GM12875 (cell line): Measurements from ENCODE around the gene CXCL12.

Experiments
- H3K4me3 ChIP-seq: one replicate; pipeline ENCODE4 v1.5.1; 2011; ENCODE audit warnings: low read depth, low read length, control low read depth
- CTCF ChIP-seq: IDR thresholded peaks from 2 replicates; pipeline ENCODE4 v1.5.1; 2011; ENCODE audit warnings: low read depth, mild to moderate bottlenecking, control low read depth, inconsistent platforms, low read length, moderate library complexity, borderline replicate concordance; ENCODE audit not compliant: insufficient read depth

Gene CXCL12

GRCh38 chr10:44370731-44371248, 14.1 kb downstream of the CXCL12 start:
- no peak overlapping the region for H3K4me3 ChIP-seq
- TF ChIP-seq CTCF: no peak

GRCh38 chr10:44369854-44370253, 15.0 kb downstream of the CXCL12 start:
- no peak for TF ChIP-seq CTCF

GRCh38 chr10:44369296-44369695, 15.6 kb downstream of the CXCL12 start:
- H3K4me3 ChIP-seq: no peak overlapping the region
- no peak for TF ChIP-seq CTCF

More at GRCh38 chr10:44369854-44370253, 15.0 kb downstream of the CXCL12 start:
- no peak overlapping the region for H3K4me3 ChIP-seq

- TF ChIP-seq CTCF: no peak
- H3K4me3 ChIP-seq: no peak overlapping the region
These were observed 16.3 kb downstream of the CXCL12 start for GRCh38 chr10:44368637-44369036.

GRCh38 chr10:44366941-44367630, 17.8 kb downstream of the CXCL12 start:
- H3K4me3 ChIP-seq: no peak overlapping the region
- TF ChIP-seq CTCF: no peak

- no peak for TF ChIP-seq CTCF
These were observed 20.3 kb downstream of the CXCL12 start for GRCh38 chr10:44364566-44364965.

GRCh38 chr10:44363716-44364115, 21.2 kb downstream of the CXCL12 start:
- no peak overlapping the region for H3K4me3 ChIP-seq
- TF ChIP-seq CTCF: no peak

More at GRCh38 chr10:44364566-44364965, 20.3 kb downstream of the CXCL12 start:
- no peak overlapping the region for H3K4me3 ChIP-seq
